DMS 273 (cell line): Measurements from ENCODE around the gene MALT1.
A peak's percentile ranks its signal among the peaks of the same experiment; 100 is the strongest.

Experiments used
- DNase-seq: peaks from one replicate; lab custom pipeline; 2025; ENCODE audit not compliant: unreplicated experiment; lab: John Stamatoyannopoulos, UW

Gene MALT1

DNA sequence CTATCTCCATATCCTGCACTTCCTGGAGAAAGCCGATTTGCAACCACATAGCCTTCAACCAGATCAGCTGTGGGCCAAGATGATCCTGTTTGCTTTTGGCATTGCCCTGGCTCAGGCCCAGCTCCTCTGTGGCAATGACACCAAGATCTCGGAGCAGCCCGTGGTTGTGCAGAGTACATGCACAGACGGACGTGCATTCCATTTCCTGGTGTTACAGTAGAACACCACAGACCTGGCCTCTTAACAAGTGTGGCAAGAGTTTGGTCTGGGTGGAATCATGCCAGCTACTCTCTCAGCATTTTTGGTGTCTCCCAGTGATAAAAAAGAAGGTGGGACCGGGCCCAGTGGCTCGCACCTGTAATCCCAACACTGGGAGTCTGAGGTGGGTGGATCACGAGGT lies 20.0 kb downstream of the MALT1 start:
- no peak for DNase-seq

DNA sequence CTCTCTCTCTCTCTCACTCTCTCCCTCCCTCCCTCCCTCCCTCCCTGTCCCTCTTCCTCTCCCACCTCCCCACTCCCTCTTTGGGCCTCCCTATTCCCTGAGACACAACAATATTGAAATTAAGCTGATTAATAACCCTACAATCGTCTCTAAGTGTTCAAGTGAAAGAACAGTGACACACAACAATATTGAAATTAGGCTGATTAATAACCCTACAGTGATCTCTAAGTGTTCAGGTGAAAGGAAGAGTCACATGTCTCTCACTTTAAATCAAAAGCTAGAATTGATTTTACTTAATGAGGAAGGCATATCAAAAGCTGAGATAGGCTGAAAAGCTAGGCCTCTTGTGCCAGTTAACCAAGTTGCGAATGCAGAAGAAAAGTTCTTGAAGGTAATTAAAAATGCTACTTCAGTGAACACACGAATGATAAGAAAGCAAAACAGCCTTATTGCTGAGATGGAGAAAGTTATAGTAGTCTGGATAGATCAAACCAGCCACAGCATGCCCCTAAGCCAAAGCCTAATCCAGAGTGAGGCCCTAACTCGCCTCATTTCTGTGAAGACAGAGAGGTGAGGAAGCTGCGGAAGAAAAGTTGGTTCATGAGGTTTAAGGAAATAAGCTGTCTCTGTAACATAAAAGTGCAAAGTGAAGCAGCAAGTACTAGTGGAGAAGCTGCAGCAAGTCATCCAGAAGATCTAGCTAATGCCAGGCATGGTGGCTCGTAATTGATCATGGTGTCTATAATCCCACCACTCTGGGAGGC lies 21.3 kb downstream of the MALT1 start:
- DNase-seq, result no peak

DNA sequence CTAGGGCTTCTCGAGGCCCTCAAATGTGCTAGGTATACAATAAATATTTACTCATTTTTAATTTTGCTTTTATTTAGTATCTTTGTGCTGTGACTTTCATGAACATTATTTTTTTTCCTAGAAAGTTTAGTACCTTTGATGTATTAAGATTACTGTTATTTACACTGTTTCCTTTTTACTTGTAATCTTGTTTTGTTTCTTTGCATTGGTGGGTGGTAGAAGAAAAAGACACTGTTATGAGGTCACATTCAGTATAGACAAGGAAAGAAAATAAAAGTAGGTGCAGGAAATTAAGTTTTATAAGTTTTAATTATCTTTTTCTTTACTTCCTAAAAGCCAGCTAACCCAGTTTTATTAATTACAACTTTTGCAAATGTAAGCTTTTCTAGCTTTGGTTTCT lies 23.0 kb downstream of the MALT1 start:
- no peak for DNase-seq

DNA sequence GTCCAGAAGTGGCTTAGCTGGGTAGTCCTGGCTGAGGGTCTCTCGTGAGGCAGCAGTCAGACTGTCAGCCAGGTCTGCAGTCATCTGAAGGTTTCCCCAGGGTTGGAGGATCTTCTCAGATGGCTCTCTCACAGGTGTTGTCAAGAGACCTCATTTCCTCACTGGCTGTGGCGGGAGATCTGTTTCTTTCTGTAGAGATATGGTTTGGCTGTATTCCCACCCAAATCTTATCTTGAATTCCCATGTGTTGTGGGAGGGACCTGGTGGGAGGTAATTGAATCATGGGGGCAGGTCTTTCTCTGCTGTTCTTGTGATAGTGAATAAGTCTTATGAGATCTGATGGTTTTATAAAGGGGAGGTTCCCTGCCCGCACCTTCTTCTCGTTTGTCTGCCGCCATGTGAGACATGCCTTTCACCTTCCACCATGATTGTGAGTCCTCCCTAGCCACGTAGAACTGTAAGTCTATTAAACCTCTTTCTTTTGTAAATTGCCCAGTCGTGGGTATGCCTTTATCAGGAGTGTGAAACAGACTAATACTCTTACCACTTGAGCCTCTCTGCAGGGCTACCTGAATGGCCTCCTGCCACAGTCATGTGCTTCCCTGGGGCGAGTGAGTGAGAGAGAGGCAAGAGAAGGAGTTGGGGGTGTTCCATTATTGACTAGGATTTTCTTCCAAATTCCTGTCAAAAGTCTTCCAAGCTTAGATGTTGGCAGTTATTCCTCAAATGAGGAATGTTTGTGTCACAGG lies 23.6 kb downstream of the MALT1 start:
- DNase-seq, result no peak

DNA sequence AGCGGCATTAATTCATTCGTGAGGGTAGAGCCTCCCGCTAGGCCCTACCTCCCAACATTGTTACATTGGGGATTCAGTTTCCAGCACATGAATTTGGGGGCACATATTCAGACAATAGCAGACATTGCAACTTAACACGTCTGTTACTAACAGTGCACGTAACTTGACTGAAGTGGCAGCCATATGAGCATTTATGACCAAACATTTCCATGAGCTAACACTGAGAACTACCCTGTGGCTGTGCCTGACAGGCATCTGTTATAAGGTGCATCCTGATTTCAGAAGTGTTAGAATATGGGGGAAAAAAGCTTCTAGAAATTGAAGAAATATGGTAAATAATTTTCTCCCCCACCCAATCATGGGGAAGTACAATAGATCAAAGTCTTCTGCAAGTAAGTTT lies 24.5 kb downstream of the MALT1 start:
- DNase-seq, result no peak

DNA sequence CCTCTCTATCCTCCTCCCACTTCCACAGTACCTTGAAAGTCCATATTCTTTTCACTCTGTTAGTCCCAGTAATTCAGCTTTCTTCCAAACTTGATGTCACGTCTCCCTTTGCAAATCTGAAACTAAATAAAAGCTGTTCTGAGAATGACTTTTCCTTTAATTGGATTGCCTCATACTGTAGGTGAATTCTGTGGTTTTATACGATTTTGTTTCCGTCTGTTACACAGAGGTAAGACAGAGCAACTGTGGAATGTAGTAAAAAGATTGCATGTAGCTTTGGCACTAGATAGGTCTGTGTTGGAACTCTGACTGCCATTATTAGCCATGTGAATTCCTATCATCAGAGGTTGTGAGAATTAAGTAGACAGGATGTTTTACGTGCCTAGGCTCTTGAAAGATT lies 25.9 kb downstream of the MALT1 start:
- DNase-seq, result no peak

DNA sequence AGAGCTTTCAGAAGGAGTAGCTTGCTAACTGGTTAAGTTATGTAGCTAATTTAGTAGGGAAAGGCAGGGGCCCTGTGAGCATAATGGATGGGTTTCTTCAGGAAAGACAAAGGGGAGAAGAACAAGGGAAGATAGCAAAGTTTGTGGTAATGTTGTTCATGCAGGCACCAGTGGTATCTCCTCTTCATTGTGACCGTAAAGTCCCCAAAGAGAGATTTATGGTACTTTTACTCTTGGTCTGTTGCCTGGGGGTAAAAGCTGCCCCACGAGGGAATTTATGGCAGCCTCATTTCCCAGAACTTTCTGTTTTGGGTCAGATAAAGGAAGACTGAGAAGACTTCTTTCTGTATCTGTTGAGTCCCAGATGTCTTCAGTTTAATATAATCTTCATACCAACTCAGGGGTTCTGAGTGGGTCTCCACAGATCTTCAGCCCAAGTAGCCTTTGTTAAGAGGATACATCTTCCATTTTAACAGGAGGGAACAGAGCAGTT lies 27.5 kb downstream of the MALT1 start:
- no peak for DNase-seq

DNA sequence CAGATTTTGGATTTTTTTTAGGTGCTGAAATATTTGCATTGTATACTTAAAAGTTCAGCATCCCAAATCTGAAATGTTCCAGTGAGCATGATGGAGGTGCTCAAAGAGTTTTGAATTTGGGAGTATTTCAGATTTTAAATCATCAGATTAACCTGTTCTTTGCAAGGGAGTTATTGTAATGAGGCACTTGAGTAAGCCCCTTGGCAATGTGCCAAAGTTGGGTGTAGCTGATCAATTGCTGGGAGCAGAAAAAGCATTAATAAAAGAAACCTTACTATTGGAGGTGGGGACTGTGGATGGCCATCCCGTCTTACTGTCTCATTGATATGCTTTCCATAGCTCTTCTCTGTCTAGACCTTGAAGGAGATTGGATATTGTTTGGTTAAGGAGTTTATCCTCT lies 28.3 kb downstream of the MALT1 start:
- DNase-seq, result peak; percentile 14

DNA sequence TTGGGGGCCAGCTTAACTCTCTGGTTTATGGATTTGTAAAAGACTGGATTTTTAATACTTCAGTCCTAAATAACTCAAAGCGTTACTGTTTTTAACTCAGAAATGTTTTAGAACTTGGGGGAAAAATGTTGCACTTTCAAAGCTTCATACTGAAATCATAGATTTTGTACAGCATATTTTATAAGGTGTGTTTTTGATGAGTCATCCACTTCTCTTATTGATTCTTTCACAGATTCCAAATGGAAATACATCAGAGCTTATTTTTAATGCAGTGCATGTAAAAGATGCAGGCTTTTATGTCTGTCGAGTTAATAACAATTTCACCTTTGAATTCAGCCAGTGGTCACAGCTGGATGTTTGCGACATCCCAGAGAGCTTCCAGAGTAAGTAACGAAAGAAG lies 28.9 kb downstream of the MALT1 start:
- DNase-seq, result no peak

DNA sequence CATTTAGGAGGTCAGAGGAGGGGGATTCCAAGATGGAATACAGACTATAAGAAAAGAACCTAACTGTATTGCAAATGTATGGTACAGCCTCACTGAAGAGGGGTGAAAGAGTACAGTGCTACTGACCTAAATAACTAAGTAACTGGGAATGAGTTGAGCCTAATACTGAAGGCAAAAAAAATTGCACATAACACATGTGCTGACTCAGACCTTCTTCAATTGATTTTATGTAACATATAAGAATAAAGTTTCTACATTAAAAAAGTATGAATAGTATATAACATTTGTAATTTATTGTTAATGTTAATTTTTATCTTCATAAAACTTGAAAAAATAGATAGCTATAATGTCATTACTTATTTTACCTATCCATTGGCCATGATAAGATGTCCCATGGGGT lies 41.7 kb downstream of the MALT1 start:
- DNase-seq, result no peak

DNA sequence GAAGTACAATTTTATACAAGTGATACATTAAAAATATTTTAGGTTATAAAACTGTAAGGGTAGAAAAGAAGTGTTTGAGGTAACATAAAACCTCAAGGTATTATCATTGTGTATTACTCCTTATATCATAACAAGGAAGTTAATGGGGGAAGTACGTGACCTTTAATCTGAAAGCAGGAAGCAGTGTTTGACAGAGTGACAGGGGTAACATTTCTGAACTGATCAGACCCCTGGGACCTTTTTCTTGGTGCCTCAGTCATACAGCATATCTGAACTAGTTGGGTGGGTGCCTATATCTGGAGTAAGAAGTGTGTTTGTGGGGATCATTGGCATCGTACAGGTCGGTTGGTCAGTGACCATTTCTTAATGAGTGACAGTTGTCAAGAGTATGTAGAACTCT lies 43.0 kb downstream of the MALT1 start:
- no peak for DNase-seq

DNA sequence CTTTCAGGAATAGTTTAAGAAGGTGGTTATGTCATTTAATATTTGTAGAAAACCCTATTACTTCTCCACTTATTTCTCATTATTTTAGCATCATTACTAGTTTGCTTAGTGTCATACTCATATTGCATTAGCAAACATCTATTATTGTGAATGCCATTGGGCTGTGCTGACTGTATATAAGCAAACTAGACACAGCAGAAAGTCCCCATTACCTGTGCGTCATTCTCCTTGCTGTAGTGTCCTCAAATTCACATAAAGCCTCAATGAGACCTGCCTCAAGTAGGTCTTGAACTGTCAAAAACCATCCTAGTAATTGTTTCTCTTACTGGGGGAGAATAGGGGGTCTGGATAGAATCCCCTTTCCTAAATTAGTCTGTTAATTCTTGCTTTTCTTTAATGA lies 43.6 kb downstream of the MALT1 start:
- no peak for DNase-seq

DNA sequence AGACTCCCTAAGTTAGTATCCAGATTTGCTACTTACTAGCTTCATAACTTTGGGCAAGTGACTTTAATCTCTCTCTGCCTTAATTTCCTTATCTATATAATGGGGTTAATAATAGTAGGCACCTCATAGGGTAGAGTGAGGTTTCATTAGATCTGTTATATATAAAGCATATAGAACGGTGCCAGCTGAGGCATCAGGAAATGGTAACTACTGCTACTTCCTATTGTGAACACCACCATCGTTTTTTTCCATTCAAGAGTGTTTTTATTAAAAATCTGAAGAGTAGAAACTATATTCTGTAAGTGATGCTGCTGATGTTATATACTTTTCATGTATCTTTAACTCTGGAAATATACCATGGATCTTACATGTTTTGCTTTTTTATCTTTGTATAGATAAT lies 44.3 kb downstream of the MALT1 start:
- no peak for DNase-seq

DNA sequence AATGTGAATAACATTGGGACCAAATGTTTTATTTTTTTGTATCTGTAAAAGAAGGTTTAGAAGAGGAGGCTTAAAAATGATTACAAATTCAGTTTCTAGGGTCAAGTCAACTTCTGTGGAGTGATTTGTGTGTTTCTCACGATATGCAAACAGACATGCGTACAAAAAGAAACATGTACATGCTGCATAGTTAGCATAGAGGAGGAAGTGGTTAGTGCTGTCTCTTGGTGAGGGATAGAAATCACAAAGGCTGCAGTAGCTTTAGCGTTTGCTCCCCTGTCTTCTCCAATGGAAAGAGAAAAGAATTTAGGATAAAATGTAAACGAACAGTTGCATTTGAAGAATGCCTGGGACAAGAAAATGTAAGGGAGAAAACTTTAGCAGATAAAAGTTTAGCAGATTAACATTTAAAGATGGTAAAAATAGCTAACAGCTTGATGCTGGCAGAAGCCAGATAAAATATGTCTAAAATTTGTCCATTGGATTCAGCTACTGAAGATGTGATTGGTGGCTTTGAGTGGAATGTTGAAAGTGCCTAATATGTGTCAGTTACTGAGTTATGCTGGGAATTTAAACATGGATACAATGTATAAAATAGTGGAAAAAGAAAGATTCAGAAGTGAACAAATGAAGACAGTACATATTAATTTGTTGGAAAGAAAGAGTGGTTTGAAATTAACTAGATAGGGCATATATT lies 44.9 kb downstream of the MALT1 start:
- DNase-seq, result no peak

DNA sequence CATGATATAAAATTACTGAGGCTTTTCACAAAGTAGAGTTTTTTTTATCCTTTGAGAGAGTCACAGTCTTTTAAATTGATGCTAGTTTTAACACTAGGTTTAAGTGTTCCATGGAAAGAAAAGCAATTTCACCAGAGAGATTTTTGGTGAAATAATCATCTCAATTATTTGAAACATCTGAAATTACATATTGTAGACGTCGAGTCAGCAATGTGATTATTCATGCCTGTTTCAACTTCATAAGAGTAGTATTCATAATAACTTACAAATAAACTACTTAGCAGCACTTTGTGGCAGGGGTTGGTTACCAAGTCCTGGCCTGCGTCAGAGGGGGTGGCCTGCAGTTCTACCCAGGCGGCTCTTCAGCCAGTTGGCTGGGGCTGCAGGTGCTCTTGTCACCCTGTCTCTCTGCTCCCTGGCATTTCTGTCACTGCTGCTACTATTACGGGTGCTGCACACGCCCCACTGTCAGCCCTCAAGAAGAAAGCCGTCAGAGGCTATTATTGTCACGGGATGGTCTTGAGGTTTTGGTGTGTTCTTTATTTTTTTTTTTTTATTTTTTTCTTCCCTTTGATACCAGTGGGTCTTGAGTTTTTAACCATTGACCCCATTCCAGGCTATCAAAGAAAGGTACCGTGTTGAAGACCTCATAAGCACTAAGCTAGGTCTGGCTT lies 50.4 kb downstream of the MALT1 start:
- no peak for DNase-seq

DNA sequence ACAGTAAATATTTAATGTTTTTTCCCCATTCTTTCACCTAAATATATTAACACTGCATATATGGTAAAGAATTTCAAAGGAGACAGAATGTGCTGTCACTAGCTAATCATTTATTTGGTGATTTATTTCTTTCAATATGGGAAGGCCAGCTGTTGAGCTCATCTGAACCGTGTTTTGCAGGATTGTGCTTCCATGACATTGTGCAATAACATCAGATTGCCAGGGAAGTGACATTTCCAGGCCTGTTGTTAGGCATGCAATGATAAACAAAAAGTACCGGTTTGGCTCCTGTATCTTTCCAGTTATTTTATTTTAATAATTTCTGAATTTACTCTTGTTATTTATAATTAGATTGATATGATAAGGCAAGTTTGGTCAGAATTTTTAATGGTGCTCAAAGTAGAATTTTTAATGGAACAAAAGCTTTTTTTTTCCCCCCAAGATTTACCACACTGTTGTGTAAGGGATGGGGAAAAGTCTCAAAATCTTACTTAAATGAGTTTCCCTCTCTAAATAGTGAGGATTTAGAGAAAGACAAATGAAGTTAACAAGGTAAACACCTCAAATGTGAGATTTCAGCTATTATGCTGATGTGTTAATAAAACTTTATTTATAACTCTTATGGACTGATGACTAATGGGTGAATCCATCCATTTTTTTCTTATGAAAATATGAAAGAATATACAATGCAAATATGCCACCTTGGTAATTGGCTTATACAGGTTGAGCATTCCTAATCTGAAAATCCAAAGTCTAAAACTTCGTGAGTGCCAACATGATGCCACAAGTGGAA lies 52.7 kb downstream of the MALT1 start:
- peak; percentile 57 for DNase-seq

DNA sequence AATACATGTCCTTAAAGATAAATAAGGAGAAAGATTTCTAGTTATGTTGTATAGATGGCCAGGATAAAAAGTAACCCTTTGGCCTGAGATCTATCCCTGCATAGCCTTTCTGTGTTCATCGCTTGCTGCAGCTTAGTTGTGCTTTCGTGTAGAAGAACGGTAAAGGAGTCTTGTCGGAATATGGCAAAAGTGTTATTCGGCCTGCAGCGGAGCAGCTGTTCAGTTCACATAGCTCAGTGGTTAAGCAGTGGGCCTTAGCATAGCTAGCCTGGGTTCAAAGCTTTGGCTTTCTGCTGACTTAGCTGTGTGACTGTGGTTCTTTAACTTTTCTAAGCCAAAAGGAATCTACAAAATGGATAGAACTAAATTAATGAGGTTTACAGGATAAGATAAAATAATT lies 55.4 kb downstream of the MALT1 start:
- no peak for DNase-seq

DNA sequence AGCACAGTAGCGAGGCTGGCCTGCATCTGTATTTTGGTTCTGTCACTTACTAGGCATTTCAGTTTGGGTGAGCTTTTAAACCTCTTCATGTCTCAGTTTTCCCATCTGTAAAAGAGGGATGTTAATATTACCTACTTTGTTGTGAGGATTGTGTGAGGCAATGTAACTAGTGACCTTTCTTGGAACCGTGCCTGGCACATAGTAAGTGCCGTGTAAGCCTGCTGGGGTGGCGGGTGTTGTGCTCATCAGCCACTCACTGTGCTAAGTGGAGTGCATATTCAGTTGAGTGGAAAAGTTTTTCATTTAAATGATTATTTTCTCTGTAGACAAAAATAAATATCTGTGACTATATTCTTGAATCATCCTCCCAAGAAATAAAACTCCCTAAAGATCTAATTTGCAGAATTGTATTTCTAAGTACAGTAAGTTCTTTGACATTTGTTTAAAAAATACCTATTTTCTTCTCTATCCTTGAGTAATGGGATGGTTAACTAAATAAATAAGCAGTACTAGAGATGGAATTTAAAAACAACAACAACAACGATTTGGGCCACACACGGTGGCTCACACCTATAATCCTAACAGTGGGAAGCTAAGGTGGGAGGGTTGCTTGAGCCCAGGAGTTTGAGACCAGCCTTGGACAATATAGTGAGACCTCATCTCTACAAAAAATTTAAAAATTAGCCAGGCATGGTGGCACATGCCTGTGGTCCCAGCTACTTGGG lies 56.7 kb downstream of the MALT1 start:
- DNase-seq, result no peak

DNA sequence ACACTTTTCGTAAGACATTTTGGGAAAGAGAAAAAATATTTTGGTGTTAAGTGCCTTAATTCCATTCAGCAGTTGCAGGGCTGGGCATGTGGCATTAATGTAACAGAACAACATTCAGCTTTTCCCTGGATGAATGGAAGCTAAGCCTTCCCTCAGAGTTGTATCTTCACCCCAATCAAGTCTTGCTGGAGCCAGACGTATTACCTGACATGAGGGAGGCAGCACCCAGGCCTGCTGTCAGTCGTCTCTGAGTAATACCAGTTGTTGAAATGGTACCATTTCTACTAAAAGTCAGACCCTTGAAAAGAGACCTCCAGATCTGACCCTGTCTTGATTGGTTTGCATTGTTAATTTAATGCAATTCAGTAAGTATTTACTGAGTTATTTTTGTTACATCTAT lies 57.5 kb downstream of the MALT1 start:
- DNase-seq, result no peak

DNA sequence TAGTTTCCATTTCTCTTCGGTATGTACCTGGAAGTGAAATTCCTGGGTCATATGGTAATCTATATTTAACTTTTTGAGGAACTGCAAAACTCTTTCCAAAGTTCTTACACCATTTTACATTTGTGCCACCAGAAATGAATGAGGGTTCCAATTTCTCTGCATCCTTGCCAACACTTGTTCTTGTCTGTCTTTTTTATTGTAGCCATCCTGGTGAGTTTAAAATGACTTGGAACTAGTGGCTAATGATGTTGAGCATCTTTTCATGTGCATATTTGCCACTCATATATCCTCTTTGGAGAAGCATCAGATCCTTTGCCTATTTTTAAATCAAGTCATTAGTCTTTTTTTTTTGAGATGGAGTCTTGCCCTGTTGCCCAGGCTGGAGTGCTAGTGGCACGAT lies 59.4 kb downstream of the MALT1 start:
- DNase-seq, result no peak
